T-helper 17 cell (primary cell): ENCODE data around the gene BBX. TPM values are rescaled to one million over a fixed set of nuclear protein-coding genes. Genes with fewer than 3 reads are reported as not detected.
A peak's percentile ranks its signal among the peaks of the same experiment; 100 is the strongest.

Experiments used
- ATAC-seq: fragments of 150-1000 bp; cut with Tn5 transposase; 2 replicates; pipeline ENCODE4 v1.10.0; 2021; ENCODE audit warnings: mild to moderate bottlenecking, moderate library complexity
- DNase-seq, 3 donors: peaks; one replicate each; pipeline versions ENCODE4 v3.0.0 to v3.0.0-alpha.2; 2020 to 2021
- H3K9me3 ChIP-seq: one replicate; pipeline ENCODE4 v1.7.0; 2013; ENCODE audit warnings: low read length, mild to moderate bottlenecking; ENCODE audit not compliant: control insufficient read depth, poor library complexity, severe bottlenecking
- H3K27ac Mint-ChIP-seq: one replicate; pipeline ENCODE4 v1.8.0; 2022; ENCODE audit warnings: mild to moderate bottlenecking, moderate library complexity, mixed read lengths
- H3K27me3 Mint-ChIP-seq: one replicate; pipeline ENCODE4 v1.8.0; 2022; ENCODE audit warnings: mixed read lengths
- H3K36me3 Mint-ChIP-seq: one replicate; pipeline ENCODE4 v1.8.0; 2022; ENCODE audit warnings: low read depth, mixed read lengths
- H3K4me1 Mint-ChIP-seq: one replicate; pipeline ENCODE4 v1.8.0; 2022; ENCODE audit warnings: mild to moderate bottlenecking, mixed read lengths
- H3K4me3 Mint-ChIP-seq: one replicate; pipeline ENCODE4 v1.8.0; 2022; ENCODE audit warnings: mild to moderate bottlenecking, moderate library complexity, mixed read lengths
- total RNA-seq, 4 donors: library from RNA in 2 of 4; stranded (reverse) in 2 of 4; gene quantifications; one replicate each; pipeline ENCODE4 v1.2.3 and lab custom pipeline; 2022 to 2026

Gene BBX
- total RNA-seq, 2 donors from 2014 or later = 76.3 to 86.5 TPM

DNA sequence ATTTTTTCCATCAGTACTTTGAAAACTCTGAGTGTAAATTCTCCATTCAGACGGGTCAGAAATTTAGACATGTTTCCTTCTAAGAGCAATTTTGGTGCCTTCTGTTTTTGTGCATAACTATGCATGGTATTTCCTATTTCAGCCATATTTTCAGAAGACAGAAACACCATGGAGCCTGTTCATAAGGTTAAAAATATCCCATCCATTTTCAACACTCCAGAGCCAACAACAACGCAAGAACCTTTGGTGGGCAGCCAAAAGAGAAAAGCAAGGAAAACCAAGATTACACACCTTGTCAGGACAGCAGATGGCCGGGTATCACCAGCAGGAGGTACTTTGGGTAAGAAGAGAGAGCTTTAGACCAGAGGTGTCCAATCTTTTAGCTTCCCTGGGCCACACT, 275.6 kb downstream of the BBX start:
- Mint-ChIP-seq H3K27ac (no peak overlapping the region), H3K36me3 (peaks cover 10% of the 10 kb centered on the region), H3K27me3 (no peaks in the 10 kb centered on the region), H3K4me3 (no peak overlapping the region), H3K4me1 (peaks cover 11% of the 10 kb centered on the region)
- no peaks in the 10 kb centered on the region for H3K9me3 ChIP-seq
- ATAC-seq = no peak
- no peak for DNase-seq

DNA sequence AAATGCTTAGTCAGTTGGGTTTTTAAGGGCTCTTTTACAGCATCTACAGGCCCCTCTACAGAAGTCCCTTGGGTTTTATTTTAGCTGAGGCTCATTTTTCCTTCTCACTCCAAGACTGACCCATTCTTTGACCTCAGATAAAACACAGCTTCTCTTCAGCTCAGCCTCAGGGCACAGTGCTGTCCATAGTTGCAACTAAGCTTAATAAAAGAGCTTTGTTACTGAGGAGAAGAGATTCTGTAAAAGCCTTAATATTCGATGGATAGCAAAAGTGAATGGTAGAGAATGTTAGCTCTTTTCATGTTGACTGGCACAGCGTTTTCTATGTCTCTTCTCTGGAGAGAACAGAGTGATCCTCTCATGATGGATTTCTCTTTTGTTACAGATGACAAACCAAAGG, 277.9 kb downstream of the BBX start:
- H3K27ac Mint-ChIP-seq = no peak overlapping the region

DNA sequence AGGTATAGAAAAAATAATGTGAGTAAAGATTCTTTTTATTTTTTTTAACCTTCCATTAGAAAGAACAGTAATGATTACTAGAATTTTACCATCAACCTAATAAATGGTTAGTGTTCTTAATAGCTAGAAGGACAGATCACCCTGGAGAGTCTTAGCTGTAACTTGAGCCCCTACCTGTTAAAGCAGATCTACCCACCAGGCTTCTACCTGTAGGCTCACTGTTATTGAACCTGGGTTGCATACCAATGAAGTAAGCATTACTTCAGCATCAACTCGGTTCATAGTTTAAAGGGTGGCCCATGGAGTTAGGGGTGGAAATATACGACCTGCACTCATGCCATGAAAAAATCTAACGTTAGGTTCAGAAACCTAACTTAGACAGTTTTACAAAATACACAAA, 280.4 kb downstream of the BBX start:
- ATAC-seq = no peak
- DNase-seq = no peak
- Mint-ChIP-seq H3K4me3 (no peak overlapping the region), H3K27ac (no peak overlapping the region), H3K36me3 (peaks cover 16% of the 10 kb centered on the region), H3K4me1 (peaks cover 5% of the 10 kb centered on the region), H3K27me3 (no peaks in the 10 kb centered on the region)
- no peaks in the 10 kb centered on the region for H3K9me3 ChIP-seq

More for the DNA sequence above, 277.9 kb downstream of the BBX start:
- Mint-ChIP-seq H3K4me1 (peaks cover 9% of the 10 kb centered on the region), H3K4me3 (no peak overlapping the region), H3K36me3 (peaks cover 16% of the 10 kb centered on the region), H3K27me3 (no peaks in the 10 kb centered on the region)
- no peaks in the 10 kb centered on the region for H3K9me3 ChIP-seq
- ATAC-seq = no peak
- no peak for DNase-seq

- DNase-seq = no peak
- H3K36me3 Mint-ChIP-seq = peaks cover 12% of the 10 kb centered on the region
These were observed 283.3 kb downstream of the BBX start for GRCh38 chr3:107806021-107806420.

GRCh38 chr3:107806536-107806935, 283.8 kb downstream of the BBX start:
- peaks cover 12% of the 10 kb centered on the region for H3K4me1 Mint-ChIP-seq
- DNase-seq (no peak), ATAC-seq (no peak)
- H3K4me3 Mint-ChIP-seq = no peak overlapping the region
- peaks cover 11% of the 10 kb centered on the region for H3K36me3 Mint-ChIP-seq
- no peaks in the 10 kb centered on the region for H3K9me3 ChIP-seq
- H3K27ac Mint-ChIP-seq = no peak overlapping the region
- H3K27me3 Mint-ChIP-seq = no peaks in the 10 kb centered on the region

More at GRCh38 chr3:107806021-107806420, 283.3 kb downstream of the BBX start:
- no peak for ATAC-seq
- Mint-ChIP-seq H3K27ac (no peak overlapping the region), H3K4me1 (peaks cover 12% of the 10 kb centered on the region), H3K27me3 (no peaks in the 10 kb centered on the region), H3K4me3 (no peak overlapping the region)
- no peaks in the 10 kb centered on the region for H3K9me3 ChIP-seq

DNA sequence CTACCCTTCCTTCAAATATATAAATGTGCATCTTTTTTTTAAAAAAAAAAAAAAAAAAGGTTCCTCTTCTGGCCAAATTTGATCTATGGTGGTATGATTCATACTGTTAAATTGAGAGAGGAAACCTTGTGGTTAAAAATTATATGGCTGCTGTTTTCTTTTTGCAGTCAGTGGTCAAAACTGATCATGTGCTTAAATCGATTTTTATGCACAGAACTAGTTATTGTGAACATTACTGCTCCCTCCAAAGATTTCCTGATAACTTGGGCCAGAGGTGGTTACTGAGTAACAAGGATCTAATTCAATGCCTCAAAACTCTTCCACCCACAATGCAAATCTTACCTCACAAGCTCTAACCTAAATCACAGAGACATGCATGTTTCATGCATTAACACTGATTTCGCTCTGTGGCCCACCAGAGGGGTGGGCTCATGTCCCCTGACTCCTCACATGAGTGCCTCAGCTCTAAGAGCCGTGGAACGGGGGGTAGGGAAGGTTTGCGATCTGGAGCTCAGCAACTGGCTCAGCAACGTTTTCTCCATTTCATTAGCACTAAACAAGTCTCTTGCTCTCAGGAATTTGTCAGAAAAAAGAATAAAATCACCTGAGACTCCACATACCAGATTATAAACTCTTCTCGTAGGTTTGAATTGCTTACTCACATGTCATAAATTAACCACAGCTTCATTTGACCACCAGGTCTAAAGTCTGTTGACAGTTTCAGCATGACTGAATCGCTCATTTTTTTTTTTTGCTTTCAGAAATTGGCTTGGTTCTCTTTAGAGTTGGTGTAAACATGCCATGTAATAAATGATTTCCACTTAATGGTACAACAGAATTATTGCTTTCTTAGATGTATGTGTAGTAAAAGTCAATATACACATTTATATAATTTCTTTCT, 287.7 kb downstream of the BBX start:
- DNase-seq (no peak), ATAC-seq (no peak)
- peaks cover under 1% of the 10 kb centered on the region for H3K36me3 Mint-ChIP-seq
- H3K4me3 Mint-ChIP-seq = no peak overlapping the region
- H3K27me3 Mint-ChIP-seq = no peaks in the 10 kb centered on the region
- no peaks in the 10 kb centered on the region for H3K9me3 ChIP-seq
- H3K4me1 Mint-ChIP-seq = peaks cover 9% of the 10 kb centered on the region
- peak overlapping the region; percentile 19 for H3K27ac Mint-ChIP-seq

DNA sequence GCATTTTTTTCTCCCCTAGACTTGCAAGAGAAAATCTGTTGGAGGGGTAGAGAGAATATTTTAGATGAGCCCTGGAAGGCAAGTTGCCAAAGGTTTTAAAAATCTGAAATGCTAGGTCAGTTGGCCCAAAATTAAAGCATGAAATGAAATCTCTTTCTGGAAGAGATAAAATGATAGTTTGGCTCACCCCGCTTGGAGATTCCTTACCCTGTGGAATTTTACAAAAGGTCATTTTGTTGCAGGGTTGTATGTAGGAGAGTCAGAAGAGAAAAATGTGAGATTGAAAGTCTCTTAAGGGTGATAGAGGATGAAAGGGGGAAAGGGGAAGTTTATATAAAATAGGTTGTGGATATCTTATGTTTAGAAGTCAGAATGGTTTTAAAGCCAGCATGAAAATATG, 290.3 kb downstream of the BBX start:
- H3K9me3 ChIP-seq = no peaks in the 10 kb centered on the region
- DNase-seq (no peak), ATAC-seq (no peak)
- Mint-ChIP-seq H3K4me1 (peaks cover 9% of the 10 kb centered on the region), H3K27me3 (no peaks in the 10 kb centered on the region), H3K4me3 (peak overlapping the region; percentile 31), H3K36me3 (no peaks in the 10 kb centered on the region), H3K27ac (peak overlapping the region; percentile 73)

DNA sequence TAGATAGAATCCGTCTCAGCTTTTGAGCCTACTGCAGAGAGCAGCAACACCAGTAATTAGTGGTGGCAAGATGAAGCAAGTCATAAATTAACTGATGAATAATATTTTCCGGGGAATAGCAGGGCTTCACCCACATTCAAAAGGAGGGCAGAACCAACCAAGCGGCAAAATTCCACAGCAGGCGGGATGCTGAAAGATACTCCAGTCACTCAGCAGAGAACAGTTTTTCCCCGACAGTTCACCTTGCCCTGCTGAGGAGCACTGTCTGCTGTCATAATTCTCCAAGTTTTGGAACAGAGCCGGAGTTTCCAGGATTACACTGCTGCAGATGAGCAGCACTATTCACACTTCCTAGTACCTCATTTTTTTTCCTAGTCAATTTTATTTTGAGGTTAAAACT, 293.3 kb downstream of the BBX start:
- Mint-ChIP-seq H3K4me3 (no peak overlapping the region), H3K27ac (no peak overlapping the region), H3K36me3 (no peaks in the 10 kb centered on the region), H3K27me3 (peaks cover 17% of the 10 kb centered on the region), H3K4me1 (no peaks in the 10 kb centered on the region)
- peaks cover 3% of the 10 kb centered on the region for H3K9me3 ChIP-seq
- ATAC-seq = no peak
- DNase-seq = no peak

DNA sequence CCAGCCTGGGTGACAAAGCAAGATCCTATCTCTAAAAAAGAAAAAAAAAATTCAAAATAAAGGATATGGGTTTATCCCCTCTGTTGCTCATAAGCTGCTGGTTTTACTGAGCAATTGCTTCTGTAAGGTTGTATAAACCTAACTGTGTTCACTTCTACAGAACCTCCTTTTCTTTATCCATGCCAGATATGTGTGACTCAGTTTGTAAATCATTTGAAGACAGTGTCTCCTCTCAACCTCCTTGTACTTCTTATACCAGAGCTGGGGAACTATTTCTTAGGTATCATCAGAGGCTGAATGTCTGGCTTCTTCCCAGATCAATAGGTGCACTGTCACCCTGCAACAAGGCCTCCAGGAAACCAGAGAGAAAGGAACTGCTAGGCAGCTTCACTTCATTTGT, 294.3 kb downstream of the BBX start:
- H3K27ac Mint-ChIP-seq = no peak overlapping the region
- ATAC-seq (no peak), DNase-seq (no peak)
- peaks cover 2% of the 10 kb centered on the region for H3K36me3 Mint-ChIP-seq
- no peak overlapping the region for H3K4me3 Mint-ChIP-seq
- peaks cover 27% of the 10 kb centered on the region for H3K27me3 Mint-ChIP-seq
- H3K4me1 Mint-ChIP-seq = no peaks in the 10 kb centered on the region
- H3K9me3 ChIP-seq = peaks cover 3% of the 10 kb centered on the region

- peaks cover 3% of the 10 kb centered on the region for H3K9me3 ChIP-seq
- peaks cover 32% of the 10 kb centered on the region for H3K27me3 Mint-ChIP-seq
- H3K27ac Mint-ChIP-seq = no peak overlapping the region
- DNase-seq = no peak
- H3K4me3 Mint-ChIP-seq = no peak overlapping the region
- peaks cover 2% of the 10 kb centered on the region for H3K36me3 Mint-ChIP-seq
- no peak for ATAC-seq
- no peaks in the 10 kb centered on the region for H3K4me1 Mint-ChIP-seq
These were observed 295.3 kb downstream of the BBX start for GRCh38 chr3:107818025-107818424.

DNA sequence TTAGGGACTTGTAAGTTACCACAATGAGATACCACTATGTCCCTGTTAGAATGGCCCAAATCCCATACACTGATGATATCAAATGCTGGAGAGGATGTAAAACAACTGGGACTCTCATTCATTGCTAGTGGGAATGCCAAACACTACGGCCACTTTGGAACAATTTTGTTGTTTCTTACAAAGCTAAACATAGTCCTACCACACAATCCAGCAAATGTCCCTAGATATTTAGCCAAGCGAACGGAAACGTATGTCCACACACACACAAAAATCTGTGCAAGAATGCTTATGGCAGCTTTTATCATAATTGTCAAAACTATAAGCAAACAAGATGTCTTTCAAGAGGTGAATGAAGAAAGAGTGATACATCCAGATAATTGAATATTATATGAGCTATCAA, 296.9 kb downstream of the BBX start:
- Mint-ChIP-seq H3K27ac (no peak overlapping the region), H3K27me3 (peaks cover 32% of the 10 kb centered on the region), H3K4me1 (no peaks in the 10 kb centered on the region), H3K4me3 (no peak overlapping the region), H3K36me3 (peaks cover 2% of the 10 kb centered on the region)
- peaks cover 3% of the 10 kb centered on the region for H3K9me3 ChIP-seq
- no peak for ATAC-seq
- no peak for DNase-seq

GRCh38 chr3:107822308-107822707, 299.5 kb downstream of the BBX start:
- Mint-ChIP-seq H3K36me3 (peaks cover 2% of the 10 kb centered on the region), H3K4me1 (no peaks in the 10 kb centered on the region), H3K27ac (no peak overlapping the region), H3K27me3 (peaks cover 32% of the 10 kb centered on the region), H3K4me3 (no peak overlapping the region)
- no peak for ATAC-seq
- H3K9me3 ChIP-seq = peaks cover 3% of the 10 kb centered on the region
- no peak for DNase-seq

DNA sequence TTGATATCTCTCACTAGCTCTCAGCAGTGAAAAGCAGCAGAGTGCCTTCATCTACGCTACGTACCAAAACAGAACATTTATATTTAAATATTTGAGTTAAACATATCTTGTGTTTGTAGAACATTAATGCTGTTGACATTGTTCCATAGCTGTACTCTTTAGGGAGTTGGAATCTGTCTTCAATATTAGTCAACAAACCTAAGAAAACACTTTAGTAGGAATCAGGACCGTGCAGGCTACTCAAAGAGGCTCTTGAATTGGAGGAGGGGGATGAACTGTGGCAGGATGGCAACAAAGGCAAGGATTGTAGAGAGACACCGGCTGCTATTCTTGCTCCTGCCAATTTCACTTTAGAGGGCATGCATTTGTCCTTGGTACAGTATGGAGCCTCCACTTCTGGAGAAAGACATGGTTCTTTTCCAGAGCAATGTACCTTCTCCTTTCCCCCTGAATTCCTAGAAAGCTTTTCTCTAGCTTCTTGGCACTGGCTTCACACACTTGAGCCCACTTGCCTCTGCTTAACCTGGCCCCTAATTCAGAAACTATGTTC, 302.1 kb downstream of the BBX start:
- no peak overlapping the region for H3K4me3 Mint-ChIP-seq
- no peaks in the 10 kb centered on the region for H3K9me3 ChIP-seq
- H3K4me1 Mint-ChIP-seq = no peaks in the 10 kb centered on the region
- H3K36me3 Mint-ChIP-seq = peaks cover 2% of the 10 kb centered on the region
- DNase-seq (no peak), ATAC-seq (no peak)
- peaks cover 35% of the 10 kb centered on the region for H3K27me3 Mint-ChIP-seq
- no peak overlapping the region for H3K27ac Mint-ChIP-seq

DNA sequence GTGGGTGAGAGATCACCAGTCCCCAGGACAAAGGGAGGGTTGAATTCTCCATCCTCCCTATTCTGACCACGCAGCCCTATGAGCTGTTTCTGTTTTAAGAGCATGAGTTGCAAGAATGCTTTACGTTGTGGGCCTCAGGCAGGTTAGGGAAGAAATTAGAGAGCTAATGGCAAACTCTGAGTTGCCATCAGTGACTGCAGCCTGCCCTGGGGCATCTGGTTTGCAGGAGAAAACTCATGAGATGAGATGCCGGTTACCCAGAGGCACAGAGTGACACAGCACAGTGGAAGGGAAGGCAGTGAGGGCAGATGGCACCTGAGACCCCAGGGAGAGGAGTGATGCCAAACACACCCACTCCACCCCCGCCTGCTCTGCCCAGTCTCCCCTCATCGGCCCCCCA, 302.8 kb downstream of the BBX start:
- H3K4me1 Mint-ChIP-seq = no peaks in the 10 kb centered on the region
- H3K27ac Mint-ChIP-seq = no peak overlapping the region
- DNase-seq (no peak), ATAC-seq (no peak)
- H3K36me3 Mint-ChIP-seq = peaks cover 2% of the 10 kb centered on the region
- H3K27me3 Mint-ChIP-seq = peaks cover 29% of the 10 kb centered on the region
- H3K4me3 Mint-ChIP-seq = no peak overlapping the region
- H3K9me3 ChIP-seq = no peaks in the 10 kb centered on the region
